Epithelial cell of prostate (primary cell): Measurements from ENCODE around the gene LLGL1.

Source experiments
- DNase-seq: peaks from one replicate; pipeline ENCODE4 v3.0.0-alpha.2; 2011; ENCODE audit warnings: low read depth, low spot score
- H3K27ac ChIP-seq: fragments of 450-650 bp; 2 replicates; pipeline ENCODE4 v1.5.1; 2017; ENCODE audit warnings: mild to moderate bottlenecking

Gene LLGL1

GRCh38 chr17:18262641-18263040 lies 37.2 kb downstream of the LLGL1 start:
- H3K27ac ChIP-seq = no peak overlapping the region
- DNase-seq = no peak

GRCh38 chr17:18263885-18264682 lies 38.6 kb downstream of the LLGL1 start:
- no peak for DNase-seq
- H3K27ac ChIP-seq = no peak overlapping the region

- peak overlapping the region; percentile 70 for H3K27ac ChIP-seq
- DNase-seq = no peak
These were observed 41.9 kb downstream of the LLGL1 start for GRCh38 chr17:18267366-18267765.

GRCh38 chr17:18267927-18268711 lies 42.7 kb downstream of the LLGL1 start:
- peak overlapping the region; percentile 70 for H3K27ac ChIP-seq
- DNase-seq = no peak

GRCh38 chr17:18270046-18270931 lies 44.9 kb downstream of the LLGL1 start:
- H3K27ac ChIP-seq = no peak overlapping the region
- no peak for DNase-seq

GRCh38 chr17:18277076-18277475 lies 51.6 kb downstream of the LLGL1 start:
- no peak overlapping the region for H3K27ac ChIP-seq
- no peak for DNase-seq

- DNase-seq = no peak
- H3K27ac ChIP-seq = no peak overlapping the region
These were observed 53.4 kb downstream of the LLGL1 start for GRCh38 chr17:18278867-18279266.

- DNase-seq = no peak
- no peak overlapping the region for H3K27ac ChIP-seq
These were observed 54.8 kb downstream of the LLGL1 start for GRCh38 chr17:18280249-18280648.

- no peak overlapping the region for H3K27ac ChIP-seq
- no peak for DNase-seq
These were observed 55.4 kb downstream of the LLGL1 start for GRCh38 chr17:18280766-18281371.

GRCh38 chr17:18281788-18282187 lies 56.4 kb downstream of the LLGL1 start:
- no peak for DNase-seq
- no peak overlapping the region for H3K27ac ChIP-seq

GRCh38 chr17:18285296-18285695 lies 59.9 kb downstream of the LLGL1 start:
- no peak for DNase-seq
- H3K27ac ChIP-seq = no peak overlapping the region

GRCh38 chr17:18291718-18292540 lies 66.5 kb downstream of the LLGL1 start:
- DNase-seq = no peak
- no peak overlapping the region for H3K27ac ChIP-seq
